Activated CD8-positive, alpha-beta memory T cell treated with anti-CD3 and anti-CD28 coated beads, Interleukin-2, amount 50 U/mL, for 24 hours (primary cell): ENCODE measurements around the gene RAB3IL1.
"Not testable (repeated sequence)": the region's sequence is repeated elsewhere in the genome, so short reads cannot be mapped to it uniquely, and the experiment has no call there.

Experiments
- DNase-seq: peaks from one replicate; pipeline ENCODE4 v3.0.0-alpha.2; 2020; ENCODE audit errors: extremely low read depth

The RAB3IL1 gene, protein sequence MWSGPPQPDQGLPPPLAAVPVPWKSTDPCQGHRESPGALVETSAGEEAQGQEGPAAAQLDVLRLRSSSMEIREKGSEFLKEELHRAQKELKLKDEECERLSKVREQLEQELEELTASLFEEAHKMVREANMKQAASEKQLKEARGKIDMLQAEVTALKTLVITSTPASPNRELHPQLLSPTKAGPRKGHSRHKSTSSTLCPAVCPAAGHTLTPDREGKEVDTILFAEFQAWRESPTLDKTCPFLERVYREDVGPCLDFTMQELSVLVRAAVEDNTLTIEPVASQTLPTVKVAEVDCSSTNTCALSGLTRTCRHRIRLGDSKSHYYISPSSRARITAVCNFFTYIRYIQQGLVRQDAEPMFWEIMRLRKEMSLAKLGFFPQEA

DNA sequence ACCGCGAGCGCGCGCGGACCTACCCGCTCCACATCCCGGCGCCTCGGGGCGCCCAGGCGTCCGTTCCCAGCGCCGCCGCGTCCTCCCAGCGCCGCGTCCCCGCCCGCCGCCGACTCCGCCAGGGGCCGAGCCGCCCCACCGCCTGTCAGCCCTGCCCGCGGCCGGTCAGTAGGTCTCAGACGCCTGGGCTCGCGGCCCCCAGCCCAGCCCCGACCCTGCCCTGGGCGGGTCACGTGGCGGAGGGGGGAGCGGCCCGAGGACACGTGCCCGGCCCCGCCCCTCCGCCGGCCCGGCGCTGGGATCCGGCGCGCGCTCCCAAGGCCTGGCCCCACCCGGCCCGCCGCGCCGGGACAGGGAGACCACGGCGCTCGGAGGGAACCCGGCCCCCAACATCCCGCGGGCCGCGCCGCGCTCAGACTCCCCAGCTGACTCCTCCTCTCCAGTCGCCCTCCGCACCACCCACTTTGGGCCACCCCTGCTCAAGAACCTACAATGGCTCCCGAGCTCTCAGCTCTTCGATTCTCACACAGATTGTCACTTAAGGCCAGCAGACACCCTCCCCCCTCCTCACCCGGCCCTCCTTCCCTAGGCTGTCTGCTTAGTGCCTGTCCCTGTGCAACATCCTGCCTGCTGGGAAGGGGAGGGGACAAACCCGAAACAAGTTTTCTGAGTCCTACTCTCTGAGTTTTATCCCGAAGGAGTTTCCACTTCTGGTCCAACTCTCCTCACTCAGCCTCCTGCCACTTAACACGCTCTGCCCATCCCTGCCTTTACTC lies at the start of gene RAB3IL1:
Gene RAB3IL1 (minus strand): TSS at position 233 of the 776 bp plus-strand sequence. CDS start 199 bp downstream, at position 34.
- DNase-seq, result no peak

DNA sequence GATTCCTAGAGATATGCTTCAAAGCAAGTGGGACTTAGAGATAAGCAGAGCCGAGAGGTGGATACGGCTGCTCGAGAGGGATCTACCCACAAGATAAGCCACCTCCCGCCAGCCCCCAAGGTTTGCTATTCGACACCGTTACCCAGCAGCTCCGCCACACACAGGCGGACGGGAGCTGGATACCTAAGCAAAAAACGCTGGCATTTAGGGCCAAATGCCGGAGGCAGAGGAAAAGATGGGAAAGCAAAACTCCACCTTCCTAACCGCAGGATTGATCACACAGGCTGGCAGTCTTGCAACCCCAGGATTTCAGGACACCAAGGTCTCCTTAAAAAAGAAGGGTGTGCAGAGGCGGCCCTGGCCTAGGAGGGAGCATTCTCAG lies 49.4 kb upstream of the RAB3IL1 start:
- DNase-seq, result no peak

DNA sequence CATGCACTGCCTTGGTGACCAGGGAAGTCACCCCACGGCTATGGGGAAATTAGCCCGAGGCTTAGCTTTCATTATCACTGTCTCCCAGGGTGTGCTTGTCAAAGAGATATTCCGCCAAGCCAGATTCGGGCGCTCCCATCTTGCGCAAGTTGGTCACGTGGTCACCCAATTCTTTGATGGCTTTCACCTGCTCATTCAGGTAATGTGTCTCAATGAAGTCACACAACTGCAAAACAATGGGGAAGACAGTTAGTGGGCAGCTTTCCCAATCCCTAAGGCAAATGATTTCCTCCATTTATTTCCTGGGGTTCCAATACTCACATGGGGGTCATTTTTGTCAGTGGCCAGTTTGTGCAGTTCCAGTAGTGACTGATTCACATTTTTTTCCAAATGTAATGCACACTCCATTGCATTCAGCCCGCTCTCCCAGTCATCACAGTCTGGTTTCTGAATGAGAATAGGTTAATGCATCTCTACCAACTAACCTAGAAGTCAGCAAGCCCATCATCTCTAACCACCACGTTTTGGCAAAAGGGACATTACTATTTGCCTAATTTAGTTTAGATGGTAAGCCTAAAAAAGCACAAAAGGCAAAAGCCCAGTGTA lies 47.4 kb upstream of the RAB3IL1 start:
- DNase-seq, result not testable (repeated sequence)

DNA sequence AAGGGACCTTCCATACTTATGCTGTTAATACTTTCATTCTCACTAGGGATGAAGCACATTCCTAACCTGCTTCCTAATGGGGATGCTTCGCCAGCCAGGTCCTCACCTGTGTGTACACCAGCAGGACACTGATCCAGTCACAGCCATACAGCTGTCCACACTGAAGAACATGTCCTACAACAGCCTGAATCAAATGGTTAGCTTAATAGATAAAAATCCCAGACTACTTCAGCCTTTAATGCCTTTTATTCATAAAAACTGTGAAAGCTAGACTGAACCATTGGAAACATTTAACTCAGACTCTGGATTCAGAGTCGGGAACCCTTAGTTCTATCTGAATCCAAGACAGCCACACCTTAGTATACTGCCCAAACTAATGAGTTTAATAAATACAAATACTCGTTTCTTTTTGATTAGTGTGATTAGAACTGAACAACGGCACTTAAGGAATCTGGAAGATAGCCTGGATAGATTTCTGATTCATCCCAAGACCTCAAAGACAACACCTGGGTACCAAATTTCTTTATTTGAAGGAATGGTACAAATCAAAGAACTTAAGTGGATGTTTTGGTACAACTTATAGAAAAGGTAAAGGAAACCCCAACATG lies 46.8 kb upstream of the RAB3IL1 start:
- no peak for DNase-seq

DNA sequence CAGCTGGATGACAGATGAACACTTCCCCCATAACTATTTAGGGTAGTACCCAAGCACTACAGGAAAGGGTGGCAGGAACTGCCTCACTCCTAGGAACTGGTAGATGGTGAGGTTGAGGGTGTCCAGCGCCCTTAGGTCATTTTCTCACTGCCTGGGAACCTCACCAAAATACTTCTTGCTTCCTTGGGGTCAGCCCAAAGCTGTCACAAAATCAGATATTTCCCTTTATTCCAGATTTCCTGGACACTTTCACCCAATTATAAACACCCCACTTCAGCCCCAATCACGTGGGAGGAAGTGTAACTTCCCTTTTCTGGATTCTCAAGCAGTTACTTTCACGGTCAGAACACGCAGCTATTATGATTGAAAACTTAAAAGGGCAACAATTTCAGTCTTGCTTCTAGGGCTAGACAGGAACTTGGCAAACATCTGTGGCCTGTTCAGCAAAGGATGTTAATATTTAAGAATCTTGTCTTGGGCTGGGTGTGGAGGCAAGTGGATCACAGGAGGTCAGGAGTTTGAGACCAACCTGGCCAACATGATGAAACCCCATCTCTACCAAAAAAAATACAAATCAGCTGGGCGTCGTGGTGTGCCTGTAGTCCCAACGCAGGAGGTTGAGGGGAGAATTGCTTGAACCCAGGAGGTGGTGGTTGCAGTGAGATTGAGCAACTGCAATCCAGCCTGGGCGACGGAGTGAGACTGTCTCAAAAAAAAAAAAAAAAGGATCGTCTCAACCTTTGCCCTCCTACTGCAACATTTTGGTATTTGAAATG lies 46.1 kb upstream of the RAB3IL1 start:
- DNase-seq, result no peak

DNA sequence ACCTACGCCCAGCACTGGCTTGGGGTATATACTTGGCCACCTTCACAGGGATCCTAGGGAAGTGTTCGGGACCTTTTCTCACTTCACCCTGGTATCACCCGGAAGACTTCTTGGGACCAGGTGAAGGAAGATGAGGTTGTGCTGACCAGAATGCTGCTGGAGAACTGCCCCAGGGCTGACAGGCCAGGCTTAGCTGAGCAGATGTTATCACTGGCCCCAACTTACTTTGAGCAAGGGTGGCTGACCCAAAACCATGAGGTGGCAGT lies 45.6 kb upstream of the RAB3IL1 start:
- DNase-seq, result no peak

DNA sequence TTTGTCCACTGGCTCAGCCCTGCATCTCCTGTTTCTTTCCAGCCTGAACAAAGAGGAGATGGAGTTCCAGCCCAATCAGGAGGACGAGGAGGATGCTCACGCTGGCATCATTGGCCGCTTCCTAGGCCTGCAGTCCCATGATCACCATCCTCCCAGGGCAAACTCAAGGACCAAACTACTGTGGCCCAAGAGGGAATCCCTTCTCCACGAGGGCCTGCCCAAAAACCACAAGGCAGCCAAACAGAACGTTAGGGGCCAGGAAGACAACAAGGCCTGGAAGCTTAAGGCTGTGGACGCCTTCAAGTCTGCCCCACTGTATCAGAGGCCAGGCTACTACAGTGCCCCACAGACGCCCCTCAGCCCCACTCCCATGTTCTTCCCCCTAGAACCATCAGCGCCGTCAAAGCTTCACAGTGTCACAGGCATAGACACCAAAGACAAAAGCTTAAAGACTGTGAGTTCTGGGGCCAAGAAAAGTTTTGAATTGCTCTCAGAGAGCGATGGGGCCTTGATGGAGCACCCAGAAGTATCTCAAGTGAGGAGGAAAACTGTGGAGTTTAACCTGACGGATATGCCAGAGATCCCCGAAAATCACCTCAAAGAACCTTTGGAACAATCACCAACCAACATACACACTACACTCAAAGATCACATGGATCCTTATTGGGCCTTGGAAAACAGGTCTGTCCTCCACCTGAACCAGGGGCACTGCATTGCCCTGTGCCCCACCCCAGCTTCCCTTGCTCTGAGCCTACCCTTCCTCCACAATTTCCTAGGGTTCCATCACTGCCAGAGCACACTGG lies 45.0 kb upstream of the RAB3IL1 start:
- no peak for DNase-seq

DNA sequence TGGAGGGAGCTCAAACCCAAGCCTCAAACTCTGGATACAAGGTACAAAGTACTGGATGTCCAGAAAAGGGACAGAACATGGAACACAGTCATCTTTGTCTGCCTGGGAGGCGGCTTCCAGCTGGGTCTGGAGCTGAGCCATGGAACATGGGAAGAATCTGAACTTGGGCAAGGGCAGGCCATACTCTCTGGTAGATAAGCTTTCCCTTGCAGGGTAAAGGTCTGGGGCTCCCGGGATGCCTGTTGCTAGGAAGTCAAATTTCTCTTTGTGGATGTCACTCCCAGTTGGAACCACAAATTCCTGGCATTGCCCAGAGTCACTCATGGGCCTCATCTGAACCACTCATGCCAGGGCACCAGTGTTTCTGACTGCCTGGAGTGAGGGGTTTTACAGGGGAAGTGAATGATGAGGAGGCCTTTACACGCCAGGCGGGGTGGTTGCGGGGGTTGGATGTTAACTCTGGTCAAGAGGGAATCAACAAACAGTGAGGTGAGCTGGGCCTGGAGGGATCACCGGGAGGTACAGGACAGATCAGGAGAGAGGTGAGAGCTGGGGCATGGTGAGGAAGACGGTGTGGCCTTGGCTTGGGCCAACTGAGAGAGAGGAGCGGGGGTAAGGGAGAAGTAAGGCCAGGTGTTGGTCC lies 44.3 kb upstream of the RAB3IL1 start:
- DNase-seq, result no peak

DNA sequence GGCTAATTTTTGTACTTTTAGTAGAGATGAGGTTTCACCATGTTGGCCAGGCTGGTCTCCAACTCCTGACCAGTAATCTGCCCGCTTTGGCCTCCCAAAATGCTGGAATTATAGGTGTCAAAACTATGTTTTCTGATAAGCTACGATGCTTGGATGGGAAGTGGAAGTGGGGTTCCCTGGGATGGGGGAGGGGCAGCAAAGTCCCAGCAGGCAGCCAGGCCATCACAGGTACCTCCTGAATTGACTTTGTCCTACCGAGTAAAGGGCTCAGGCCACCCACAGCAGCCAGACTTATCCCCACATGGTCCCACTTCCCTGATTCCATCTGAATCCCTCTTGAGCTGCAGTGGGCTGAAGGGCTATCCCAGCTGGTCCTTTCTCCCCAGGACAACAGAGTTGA lies 43.2 kb upstream of the RAB3IL1 start:
- DNase-seq, result no peak

DNA sequence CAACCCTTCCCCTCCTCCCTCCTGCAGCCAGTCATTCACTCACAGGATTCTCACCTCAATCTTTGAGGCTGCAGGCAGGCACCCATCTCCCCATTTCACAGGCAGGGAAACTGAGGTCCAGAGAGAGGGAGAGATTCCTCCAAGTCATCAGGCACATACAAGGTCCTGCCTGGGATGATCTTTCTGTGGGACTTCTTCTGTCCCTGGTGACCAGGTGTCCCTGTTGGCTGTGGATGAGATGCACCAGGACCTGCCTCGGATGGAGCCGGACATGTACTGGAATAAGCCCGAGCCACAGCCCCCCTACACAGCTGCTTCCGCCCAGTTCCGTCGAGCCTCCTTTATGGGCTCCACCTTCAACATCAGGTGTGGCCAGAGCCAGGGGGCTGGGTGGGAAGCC lies 42.3 kb upstream of the RAB3IL1 start:
- no peak for DNase-seq

DNA sequence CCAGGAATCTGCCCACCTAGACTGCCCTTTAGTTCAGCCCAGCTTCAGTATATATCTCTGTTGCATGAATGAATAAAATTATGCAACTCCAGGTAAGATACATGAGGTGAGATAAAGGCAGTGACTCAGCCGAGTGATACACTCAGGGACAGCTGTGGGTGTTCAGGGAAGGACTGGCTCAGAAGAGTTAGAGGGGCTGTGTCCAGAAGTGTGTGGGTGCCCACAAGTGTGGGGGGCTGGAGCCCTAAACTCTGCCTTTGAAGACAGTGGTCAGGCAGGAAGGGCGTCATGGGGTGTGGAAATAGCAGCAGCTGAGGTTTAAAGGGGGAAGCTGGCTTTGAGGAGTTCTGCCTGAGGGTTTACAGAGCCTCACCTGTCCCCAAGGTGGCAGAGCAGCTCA lies 41.7 kb upstream of the RAB3IL1 start:
- DNase-seq, result no peak

DNA sequence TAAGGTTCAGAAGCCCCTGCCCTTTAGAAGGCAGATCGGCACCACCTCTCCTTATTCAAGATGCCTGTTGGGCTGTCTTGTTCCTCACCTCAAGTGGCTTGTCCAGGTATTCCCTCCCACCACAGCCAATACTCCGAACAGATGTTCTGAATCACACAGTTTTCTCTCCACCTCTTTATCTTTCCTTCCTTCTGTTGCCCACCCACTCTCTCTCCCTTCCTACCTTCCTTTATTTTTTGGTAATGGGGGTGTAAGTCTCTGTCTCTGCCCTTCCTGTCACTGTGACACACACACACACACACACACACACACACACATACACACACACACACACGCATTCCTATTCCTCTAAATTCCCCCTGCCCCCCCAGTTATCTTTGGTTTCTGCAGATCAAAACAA lies 41.2 kb upstream of the RAB3IL1 start:
- no peak for DNase-seq

DNA sequence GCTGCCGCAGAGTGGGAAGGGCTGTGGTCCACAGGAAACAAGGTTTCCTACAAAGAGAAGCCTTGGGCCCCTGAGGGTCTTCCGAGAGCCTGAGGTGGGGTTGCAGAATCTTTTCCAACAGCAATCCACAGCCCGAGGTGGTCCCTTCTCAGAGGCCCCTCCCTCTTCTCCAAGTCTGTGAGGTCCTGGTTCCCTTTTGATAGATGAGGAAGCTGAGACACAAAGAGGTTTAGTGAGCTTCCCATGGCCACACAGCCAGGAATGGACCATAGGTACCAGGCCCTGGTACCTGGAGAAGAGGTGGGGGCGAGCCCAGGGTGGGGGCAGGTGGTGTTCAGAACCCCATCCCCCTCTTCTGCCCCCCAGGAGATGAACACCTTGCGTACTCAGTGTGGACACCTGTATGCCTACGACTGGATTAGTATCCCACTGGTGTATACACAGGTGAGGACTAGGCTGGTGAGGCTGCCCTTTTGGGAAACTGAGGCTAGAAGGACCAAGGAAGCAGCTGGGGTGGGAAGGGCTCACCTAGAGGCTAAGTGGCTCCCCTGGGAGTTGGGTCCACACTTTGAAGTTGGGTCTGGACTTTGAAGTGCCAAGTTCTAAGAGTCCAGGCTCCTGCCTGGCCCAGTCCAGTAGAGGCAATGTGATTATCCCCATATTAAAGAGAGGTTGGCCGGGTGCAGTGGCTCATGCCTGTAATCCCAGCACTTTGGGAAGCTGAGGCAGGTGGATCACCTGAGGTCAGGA lies 39.8 kb upstream of the RAB3IL1 start:
- DNase-seq, result no peak

DNA sequence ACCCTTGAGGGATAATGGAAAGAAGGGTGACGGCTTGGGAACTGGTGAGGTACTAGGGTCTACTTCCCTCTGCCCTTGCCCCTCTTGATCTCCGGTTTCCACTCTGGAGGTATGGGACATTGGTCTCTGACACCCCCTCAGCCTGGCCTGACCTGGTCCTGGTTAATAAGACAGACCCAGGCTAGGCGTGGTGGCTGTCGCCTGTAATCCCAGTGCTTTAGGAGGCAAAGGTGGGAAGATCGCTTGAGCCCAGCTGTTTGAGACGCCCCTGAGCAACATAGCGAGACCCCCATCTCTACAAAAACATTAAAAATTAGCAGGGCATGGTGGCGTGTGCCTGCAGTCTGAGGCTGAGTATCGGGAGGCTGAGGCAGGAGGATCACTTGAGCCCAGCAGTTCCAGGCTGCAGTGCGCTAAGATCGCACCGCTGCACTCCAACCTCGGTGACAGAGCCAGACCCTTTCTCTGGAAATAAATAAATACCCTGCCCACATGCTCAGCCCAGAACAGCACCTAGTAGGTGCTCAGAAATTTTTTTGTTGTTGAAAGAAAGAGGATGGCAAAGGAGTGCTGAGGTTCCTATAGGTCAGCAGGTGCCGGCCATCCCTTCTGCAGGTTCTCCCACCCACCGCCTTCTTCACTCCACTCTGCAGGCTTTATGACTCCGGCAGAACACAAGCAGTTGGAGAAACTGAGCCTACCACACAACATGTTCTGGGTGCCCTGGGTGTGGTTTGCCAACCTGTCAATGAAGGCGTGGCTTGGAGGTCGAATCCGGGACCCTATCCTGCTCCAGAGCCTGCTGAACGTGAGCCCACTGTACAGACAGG lies 39.0 kb upstream of the RAB3IL1 start:
- no peak for DNase-seq

DNA sequence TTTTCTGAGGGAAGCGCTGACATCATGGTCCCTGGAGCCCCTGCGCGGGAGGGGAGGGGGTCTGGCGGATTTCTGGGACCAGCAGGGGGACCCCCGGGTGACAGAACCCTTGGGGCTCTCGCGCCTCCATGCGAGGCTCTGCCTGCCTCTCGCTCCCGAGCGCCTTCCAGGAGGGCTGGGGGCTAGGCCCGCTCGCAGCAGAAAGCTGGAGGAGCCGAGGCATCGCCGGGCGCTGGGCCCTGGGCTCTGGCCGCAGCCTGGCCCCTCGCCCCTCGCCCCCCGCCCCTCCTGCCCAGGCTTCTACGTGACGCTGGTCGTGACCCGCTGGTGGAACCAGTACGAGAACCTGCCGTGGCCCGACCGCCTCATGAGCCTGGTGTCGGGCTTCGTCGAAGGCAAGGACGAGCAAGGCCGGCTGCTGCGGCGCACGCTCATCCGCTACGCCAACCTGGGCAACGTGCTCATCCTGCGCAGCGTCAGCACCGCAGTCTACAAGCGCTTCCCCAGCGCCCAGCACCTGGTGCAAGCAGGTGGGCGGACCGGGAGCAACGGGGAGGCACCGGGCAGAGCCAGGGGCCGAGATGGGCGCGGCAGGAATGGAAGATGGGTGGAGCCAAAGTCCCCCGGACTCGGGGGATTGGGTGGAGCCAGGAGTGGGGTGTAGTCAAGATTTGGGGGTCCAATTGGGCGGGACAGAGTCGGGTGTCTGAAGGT lies 38.2 kb upstream of the RAB3IL1 start:
- DNase-seq, result no peak

DNA sequence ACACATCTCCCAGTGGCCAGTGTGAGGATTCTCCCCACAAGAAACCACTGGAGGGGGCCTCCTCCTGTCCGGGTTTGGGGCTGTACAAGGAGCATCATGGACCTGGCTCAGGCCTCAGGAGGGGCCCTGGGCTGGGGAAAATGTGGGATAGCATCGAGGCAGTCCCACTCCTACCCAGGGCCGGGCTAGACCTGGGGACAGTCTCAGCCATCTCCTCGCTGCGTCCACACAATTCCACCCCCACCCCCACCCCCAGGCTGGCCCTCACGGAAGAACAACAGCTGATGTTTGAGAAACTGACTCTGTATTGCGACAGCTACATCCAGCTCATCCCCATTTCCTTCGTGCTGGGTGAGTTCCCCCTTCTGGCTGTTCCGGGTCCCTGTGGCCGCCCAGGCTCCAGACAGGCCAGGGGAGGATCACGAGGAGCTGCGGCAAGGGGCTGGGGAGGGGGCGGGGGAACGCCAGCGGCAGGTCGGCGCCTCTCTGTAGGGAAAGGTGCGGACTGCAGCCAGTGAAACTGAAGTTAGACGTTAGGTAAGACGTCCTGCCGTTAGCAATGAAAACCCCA lies 37.6 kb upstream of the RAB3IL1 start:
- DNase-seq, result no peak

DNA sequence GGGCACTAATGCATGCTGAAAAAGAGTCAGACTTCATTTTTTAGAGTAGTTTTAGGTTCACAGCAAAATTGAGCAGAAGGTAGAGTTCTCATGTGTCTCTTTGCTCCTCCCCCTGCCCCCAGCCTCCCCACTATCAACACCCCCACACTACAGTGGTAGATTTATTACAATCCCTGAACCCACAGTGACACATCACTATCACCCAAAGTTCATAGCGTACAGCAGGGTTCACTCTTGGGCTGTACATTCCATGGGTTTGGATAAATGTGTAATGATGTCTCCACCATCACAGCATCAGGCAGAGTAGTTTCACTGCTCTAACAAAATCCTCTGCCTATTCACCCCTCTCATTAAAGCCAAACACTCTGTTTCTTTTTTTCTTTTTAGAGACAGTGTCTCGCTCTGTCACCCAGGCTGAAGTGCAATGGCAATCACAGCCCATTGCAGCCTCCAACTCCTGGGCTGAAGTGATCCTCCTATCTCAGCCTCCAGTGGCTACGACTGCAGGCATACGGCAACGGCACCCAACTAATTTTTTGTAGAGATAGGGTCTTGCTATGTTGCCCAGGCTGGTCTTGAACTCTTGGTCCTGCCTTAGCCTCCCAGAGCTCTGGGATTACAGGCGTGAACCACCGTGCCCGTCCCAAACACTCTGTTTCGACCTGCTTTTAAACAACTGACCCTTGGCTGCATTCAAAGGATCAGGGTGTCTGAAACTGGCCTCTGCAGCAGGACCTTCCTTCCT lies 36.9 kb upstream of the RAB3IL1 start:
- DNase-seq, result no peak
